ENCODE results near the gene NAGS. TPM values are rescaled to one million over a fixed set of nuclear protein-coding genes. Genes with fewer than 3 reads are reported as not detected.
"Not testable (repeated sequence)": the region's sequence is repeated elsewhere in the genome, so short reads cannot be mapped to it uniquely, and the experiment has no call there.

The NAGS gene
- total and polyA plus RNA-seq, 8 donors, result 2.4 to 7.0 (median 3.7) TPM

DNA sequence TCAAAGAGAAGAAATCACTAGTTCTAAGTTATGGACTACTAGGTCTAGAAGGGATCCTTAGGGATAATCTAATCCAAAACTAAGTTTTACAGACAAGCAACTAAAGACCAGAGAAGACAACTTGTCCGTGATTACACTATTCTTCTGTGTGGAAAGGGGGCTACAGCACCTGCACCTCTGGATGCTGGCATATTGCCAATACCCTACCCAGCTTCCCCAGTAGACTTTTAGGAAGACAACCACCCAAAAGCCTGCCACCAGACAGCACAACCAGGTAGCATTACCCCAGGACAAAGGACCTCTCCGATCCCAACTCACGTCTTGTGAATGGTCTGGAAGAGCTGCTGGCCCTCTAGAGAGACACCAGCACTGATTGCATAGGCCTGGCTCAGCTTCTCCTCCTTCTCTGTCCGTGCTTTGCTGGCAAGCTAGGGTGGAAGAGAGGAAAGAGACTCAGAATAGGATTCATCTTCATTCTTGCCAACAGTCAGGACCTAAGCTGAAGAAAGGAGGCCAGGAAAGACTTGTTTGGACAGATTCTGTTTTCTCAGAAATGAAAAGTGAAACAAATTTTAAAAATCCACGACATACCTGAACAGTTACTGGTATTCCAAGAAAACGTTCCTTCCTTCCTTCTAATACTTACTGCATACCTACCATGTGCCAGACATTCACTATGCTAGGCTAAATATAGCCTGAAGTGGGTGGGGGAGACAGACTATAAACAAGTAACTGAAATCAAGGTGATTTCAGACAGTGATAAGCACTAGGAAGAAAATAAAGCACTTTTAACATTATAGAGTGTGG is 35.6 kb downstream of the NAGS start:
- Histone ChIP-seq H3K4me3 (no peak overlapping the region), H3K27me3 (no peaks in the 10 kb centered on the region), H3K27ac (peak overlapping the region in 1 of 2 donors; percentile 28), H3K36me3 (peaks cover 0 to 39% of the 10 kb centered on the region in 2 donors), H3K9me3 (no peaks in the 10 kb centered on the region), H3K4me1 (peaks cover 23 to 50% of the 10 kb centered on the region in 2 donors)
- DNase-seq, result peak in 1 of 4 donors; percentile 32
- peak; percentile 75 for ATAC-seq
- TF ChIP-seq, protein P1, sequence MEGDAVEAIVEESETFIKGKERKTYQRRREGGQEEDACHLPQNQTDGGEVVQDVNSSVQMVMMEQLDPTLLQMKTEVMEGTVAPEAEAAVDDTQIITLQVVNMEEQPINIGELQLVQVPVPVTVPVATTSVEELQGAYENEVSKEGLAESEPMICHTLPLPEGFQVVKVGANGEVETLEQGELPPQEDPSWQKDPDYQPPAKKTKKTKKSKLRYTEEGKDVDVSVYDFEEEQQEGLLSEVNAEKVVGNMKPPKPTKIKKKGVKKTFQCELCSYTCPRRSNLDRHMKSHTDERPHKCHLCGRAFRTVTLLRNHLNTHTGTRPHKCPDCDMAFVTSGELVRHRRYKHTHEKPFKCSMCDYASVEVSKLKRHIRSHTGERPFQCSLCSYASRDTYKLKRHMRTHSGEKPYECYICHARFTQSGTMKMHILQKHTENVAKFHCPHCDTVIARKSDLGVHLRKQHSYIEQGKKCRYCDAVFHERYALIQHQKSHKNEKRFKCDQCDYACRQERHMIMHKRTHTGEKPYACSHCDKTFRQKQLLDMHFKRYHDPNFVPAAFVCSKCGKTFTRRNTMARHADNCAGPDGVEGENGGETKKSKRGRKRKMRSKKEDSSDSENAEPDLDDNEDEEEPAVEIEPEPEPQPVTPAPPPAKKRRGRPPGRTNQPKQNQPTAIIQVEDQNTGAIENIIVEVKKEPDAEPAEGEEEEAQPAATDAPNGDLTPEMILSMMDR (IDR thresholded peaks at IDR 0.05), result no peak
- intact Hi-C loops (cut with DNase I), result no loop called here

DNA sequence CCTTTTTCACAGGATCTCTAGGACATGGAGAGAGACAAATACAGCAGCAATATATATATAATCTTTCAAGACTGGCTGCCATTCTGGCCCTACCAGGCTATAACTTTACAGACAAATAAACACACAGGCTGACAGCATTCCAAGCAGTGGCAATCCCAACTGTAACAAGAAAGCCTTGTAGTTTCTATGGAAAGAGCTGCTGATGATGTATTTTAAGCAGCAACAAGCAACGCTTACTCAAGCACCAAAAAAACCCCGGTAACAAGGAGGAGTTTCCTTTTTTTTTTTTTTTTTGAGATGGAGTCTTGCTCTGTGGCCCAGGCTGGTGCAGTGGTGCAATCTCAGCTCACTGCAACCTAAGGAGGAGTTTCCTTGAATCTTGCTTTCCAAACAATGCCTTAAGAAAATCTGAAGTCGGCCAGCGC is 38.9 kb downstream of the NAGS start:
- H3K9me3 ChIP-seq, result no peaks in the 10 kb centered on the region
- ATAC-seq (peak; percentile 37), DNase-seq (peak in 2 of 4 donors; percentile 14 to 39)
- intact Hi-C loops (cut with DNase I), result no loop called here
- peaks cover 0 to 38% of the 10 kb centered on the region in 2 donors for H3K36me3 ChIP-seq
- H3K4me1 ChIP-seq, result peaks cover 23 to 57% of the 10 kb centered on the region in 2 donors
- H3K27ac ChIP-seq, result peak overlapping the region; percentile 39 to 68
- no peaks in the 10 kb centered on the region for H3K27me3 ChIP-seq
- H3K4me3 ChIP-seq, result no peak overlapping the region
- TF ChIP-seq, protein P1 (IDR thresholded peaks at IDR 0.05), result no peak

DNA sequence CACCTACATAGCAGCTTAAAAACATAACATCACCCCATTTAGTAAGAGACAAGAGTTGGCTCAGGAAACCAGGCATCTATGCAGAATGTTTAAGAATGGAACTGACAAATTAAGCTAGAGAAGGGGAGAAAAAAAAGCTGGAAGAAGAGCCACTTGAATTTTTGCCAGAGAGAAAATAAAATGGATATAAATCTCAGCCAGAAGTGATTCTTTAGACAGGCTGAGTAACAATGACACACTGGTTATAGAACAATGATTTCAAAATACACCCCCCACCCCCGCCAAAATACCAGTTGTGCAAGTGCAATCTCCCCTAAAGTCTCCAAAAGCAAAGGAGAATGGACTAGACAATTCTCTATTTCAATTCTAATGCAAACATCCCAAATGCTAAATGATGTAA is 39.6 kb downstream of the NAGS start:
- H3K9me3 ChIP-seq, result no peaks in the 10 kb centered on the region
- intact Hi-C loops (cut with DNase I), result no loop called here
- H3K27ac ChIP-seq, result peak overlapping the region in 1 of 2 donors; percentile 68
- H3K4me3 ChIP-seq, result no peak overlapping the region
- peaks cover 0 to 38% of the 10 kb centered on the region in 2 donors for H3K36me3 ChIP-seq
- DNase-seq, result peak in 2 of 4 donors; percentile 27 to 54
- TF ChIP-seq, protein P1 (IDR thresholded peaks at IDR 0.05), result no peak
- peaks cover 23 to 57% of the 10 kb centered on the region in 2 donors for H3K4me1 ChIP-seq
- ATAC-seq, result no peak
- H3K27me3 ChIP-seq, result no peaks in the 10 kb centered on the region

DNA sequence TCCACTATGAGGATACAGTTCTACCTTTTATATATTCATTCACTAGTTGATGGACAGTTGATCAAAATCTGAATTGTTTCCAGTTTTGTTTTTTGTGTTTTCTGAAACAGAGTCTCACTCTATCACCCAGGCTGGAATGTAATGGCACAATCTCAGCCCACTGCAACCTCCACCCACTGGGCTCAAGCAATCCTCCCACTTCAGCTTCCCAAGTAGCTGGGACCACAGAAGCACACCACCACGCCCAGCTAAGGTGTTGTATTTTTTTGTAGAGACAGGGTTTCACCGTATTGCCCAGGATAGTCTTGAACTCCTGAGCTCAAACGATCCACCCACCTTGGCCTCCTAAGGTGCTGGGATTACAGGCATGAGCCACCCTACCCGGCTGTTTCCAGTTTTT is 41.1 kb downstream of the NAGS start:
- peaks cover 0 to 44% of the 10 kb centered on the region in 2 donors for H3K36me3 ChIP-seq
- ATAC-seq, result no peak
- DNase-seq, result no peak
- no peak overlapping the region for H3K4me3 ChIP-seq
- no peaks in the 10 kb centered on the region for H3K9me3 ChIP-seq
- intact Hi-C loops (cut with DNase I), result no loop called here
- H3K27ac ChIP-seq, result no peak overlapping the region
- H3K27me3 ChIP-seq, result no peaks in the 10 kb centered on the region
- H3K4me1 ChIP-seq, result peaks cover 17 to 47% of the 10 kb centered on the region in 2 donors
- TF ChIP-seq, protein P1 (IDR thresholded peaks at IDR 0.05), result no peak

DNA sequence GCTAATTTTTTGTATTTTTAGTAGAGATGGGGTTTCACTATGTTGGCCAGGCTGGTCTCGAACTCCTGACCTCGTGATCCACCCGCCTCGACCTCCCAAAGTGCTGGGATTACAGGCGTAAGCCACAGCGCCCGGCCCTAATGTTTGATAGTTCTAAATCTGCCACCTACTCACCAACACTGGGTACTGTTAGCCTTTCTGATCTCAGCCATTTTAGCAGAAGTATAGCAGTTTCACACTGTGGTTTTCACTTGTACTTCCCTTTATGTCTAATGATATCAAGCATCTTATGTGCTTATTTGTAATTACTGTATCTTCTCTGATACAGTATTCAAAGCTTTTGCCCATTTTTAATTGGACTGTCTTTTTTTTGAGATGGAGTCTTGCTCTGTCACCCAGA is 42.5 kb downstream of the NAGS start:
- H3K36me3 ChIP-seq, result peaks cover 0 to 58% of the 10 kb centered on the region in 2 donors
- H3K27me3 ChIP-seq; H3K27ac ChIP-seq; ATAC-seq; H3K9me3 ChIP-seq; DNase-seq; intact Hi-C loops (cut with DNase I); H3K4me3 ChIP-seq: not testable (repeated sequence)
- peaks cover 12 to 35% of the 10 kb centered on the region in 2 donors for H3K4me1 ChIP-seq
